Hematopoietic multipotent progenitor cell treated with erythropoietin and hydrocortisone succinate and interleukin-3 and kit ligand, for 4 days (in vitro differentiated cells): ENCODE measurements around the gene PDCD6IP.
A peak's percentile ranks its signal among the peaks of the same experiment; 100 is the strongest.

Source experiments
- DNase-seq: peaks from one replicate; pipeline ENCODE4 v3.0.0-alpha.2; 2015

PDCD6IP gene

DNA sequence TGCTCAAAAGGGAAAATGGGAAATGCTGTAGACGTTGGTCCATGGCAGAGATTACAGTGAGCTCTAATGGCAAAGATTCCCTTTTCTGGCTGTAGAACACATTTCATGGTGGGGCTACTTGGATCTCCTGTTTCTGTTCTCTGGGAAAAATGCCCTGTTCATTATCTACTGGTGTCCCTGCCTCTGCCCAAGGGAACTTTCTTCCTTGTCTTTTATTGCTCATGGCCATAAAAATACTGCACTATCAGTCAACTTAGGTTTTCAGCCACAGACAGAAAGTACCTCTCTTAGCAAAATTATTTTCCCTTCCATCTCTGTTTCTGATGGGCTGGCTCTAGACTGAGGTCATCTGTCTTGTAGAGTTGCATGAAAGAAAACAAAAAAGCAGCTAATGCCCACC, 98.9 kb downstream of the PDCD6IP start:
- DNase-seq = no peak

GRCh38 chr3:33898901-33899300, 100.5 kb downstream of the PDCD6IP start:
- no peak for DNase-seq

- DNase-seq = no peak
Measured at GRCh38 chr3:33900440-33900808, 102.0 kb downstream of the PDCD6IP start.

DNA sequence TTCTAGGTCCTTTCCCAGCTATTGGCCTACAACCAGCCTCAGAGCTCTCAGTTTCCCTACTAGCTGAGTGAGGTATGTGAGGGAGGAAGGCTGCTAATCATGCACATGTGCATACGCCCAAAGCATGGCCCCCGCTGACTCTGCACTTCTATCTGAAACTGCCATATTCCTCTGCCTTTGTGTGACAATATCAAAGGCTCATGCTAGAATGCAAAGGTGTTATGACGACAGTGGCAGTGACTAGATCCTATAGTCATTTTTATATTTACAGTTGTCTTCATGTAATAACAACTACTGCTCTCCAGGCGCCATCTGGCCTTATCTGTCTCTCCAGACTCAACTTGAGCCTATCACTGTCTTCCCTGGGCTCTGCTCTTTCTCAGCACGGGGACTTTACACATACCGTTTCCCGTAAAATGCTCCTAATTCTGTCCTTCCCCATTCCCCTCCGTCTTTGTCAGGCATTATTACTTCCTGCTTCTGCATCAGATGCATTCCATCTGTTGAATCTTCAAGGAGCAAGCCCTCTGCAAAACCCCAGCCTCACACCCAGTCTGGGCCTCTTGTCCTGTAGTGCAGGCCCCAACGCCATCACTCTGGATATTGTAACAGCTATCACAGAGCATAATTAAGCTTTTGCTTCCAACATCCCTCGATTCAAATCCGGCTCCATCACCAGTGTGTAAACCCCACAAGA, 102.5 kb downstream of the PDCD6IP start:
- DNase-seq = peak; percentile 53

- DNase-seq = no peak
Measured at GRCh38 chr3:33901862-33902563, 103.6 kb downstream of the PDCD6IP start.

GRCh38 chr3:33904730-33905129, 106.3 kb downstream of the PDCD6IP start:
- no peak for DNase-seq

GRCh38 chr3:33908250-33908851, 109.9 kb downstream of the PDCD6IP start:
- DNase-seq = no peak

- no peak for DNase-seq
Measured at GRCh38 chr3:33909547-33909946, 111.1 kb downstream of the PDCD6IP start.

DNA sequence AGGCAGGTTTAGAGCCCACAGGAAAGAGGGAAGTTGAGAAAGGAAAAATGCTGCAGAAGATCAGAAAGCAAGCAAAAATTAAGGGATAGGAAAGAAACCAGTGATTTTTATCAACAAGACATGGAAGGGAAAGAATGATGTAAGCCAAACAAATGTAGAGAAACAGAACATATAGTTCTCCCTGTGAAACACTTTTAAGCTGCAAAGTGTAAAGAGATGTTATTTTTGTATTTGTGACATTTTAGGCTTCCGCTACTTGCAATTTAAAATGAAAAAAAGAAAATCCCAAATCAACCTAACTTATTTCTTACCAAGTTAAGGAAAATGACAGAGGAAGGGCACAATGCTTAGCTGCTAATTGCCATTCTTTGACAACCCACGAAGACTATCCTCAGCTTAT, 111.6 kb downstream of the PDCD6IP start:
- DNase-seq = no peak

GRCh38 chr3:33911525-33912322, 113.3 kb downstream of the PDCD6IP start:
- DNase-seq = peak; percentile 55

GRCh38 chr3:33914212-33914611, 115.8 kb downstream of the PDCD6IP start:
- DNase-seq = no peak

DNA sequence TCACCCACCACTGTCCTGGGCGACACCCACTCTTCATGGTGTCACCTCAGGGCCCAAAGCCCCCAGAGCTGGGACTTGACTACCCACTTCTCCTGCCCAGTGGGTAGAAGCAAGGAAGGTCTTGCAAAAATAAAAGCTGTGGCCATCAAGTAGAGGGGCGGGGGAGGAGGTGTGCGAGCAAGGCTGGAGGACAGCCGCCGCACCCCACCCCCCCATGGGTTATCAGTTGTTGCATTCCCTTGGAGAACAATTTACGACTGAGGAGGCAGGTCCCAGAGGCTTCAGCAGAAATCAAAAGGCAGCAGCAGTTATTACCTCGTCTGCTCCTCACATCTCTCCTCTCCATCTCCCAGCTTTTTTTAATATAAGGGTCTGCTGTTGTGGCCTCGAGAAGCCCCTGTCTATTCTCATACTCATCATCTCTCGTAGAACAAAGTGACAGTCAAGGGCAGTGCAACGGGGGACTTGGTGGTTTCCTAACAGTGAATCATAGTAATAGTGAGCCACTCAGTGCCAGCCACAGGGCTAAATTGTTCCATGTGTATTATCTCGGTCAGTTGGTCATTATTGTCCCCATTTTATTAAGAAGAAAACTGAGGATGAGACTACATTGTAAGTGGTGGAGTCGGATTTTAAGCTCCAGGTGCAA, 116.4 kb downstream of the PDCD6IP start:
- DNase-seq = no peak

DNA sequence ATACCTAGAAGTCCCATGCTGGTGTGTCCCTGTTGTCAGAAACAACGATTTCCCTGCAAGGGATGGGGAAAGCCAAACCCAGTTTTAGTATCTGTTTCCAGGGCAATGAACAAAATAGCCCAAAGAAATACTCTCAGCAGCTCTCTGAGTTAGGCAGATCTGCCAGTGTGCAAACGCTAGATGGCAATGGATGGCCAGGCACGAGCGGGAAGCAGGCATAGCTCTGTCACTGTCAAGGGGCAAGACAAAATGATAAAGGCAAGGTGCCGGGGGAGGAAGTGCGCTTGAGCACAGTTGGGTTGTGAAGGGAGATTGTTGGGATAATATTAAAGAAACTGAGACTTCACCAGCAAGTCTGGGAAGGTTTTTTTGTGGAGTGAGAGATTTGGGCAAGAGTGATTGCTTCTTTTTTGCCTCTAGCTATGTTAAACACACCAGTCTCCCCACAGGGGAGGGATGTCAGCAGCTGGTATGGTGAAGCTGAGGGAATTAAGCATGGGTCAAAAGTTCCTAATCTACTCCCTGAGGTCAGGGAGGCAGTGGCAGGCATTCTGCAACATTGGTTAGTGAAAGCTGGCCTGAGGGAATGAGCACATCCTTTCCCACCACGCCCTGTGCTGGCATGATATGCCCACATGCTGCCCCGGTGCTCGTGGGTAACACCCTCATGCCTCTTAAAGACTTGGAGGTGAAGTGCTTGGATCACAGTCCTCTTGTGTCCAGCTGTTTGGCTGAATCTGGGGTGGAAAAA, 117.5 kb downstream of the PDCD6IP start:
- peak; percentile 76 for DNase-seq

DNA sequence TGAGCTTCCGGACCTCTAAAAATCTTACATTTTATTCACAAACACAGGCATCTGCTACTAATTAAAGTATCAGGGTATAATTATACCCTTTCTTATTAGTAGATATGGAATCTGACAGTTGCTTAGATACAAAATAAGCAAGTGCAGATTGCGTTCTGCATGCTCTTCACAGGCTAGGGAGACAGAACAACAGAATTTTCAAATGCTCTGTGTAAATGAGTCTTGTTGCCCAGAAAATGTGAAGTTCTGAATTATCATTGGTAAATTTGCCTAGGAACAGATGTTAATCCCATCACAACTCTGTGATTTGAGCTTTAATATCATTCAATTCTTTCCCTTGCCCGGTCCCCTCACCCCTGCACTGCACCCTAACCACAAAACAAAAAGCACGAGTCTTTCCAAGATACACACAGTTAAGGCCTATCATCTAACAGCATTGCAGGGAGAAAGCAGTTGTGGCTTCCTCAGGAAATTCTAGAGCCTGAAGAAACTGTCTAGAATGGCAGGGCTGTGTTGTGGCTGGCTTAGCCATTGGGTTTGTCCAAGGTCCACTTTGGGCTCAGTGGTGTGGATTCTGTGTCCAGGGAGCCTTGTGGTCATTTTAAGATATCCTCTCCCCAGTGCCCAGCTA, 119.8 kb downstream of the PDCD6IP start:
- DNase-seq = peak; percentile 54
